Activated naive CD4-positive, alpha-beta T cell (primary cell): ENCODE measurements around the gene DRAM1.

Experiments used
- DNase-seq, 4 experiments: peaks; one replicate each; lab custom pipeline; 2025; lab: John Stamatoyannopoulos, UW

DRAM1 gene

DNA sequence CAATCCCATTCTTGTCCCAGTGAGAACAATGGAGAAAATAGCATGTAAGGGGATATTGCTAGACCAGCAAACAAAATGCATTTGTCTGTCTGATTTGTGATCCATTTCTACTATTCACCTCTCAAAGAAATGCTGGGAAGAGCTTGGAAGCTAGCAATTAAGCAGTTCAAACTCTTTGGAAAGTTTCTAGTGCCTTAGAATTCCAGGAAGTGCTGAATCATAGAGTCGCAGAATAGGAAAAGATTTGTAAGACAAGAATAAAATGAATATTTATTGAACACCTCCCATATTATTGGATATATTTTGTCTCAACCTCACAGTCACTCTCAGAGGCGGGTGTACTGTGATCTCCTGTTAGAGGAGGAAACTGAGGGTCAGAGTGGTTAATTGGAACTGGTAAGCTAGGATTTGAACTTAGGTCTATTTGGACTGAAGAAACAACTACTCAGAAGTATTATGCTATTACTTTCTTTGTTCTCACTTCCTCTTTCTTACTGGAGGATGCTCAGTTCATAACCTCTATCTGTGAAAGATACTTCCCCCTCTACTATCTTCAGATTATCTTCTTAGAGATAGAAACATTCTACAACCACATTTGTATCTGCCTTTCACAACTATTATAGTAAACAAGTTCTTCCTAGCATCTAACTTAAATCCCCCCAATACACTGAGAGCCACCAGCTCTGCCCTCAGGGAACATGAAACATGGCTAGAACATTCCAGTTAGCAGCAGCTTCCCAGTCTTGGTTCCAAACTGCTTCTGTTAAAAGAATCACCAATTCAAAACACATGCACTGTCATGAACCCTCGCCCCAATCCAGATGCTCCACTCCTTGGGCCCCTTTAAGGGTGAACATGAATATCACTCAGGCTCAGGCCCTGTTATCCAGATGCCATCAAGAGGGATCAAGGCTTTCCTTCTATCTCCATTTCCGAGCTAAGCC lies 64.2 kb downstream of the DRAM1 start:
- DNase-seq, result no peak

DNA sequence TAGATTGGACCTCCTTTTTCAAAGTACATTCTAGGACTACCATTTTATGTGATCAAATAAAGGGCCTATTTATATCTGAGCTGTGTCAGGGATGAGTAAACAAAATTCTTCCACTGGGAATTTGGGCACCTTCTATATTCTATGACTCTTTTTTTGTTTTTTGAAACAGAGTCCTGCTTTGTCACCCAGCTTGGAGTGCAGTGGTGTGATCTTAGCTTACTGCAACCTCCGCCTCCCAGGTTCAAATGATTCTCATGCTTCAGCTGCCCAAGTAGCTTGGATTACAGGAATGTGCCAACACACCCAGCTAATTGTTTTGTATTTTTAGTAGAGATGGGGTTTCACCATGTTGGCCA lies 64.8 kb downstream of the DRAM1 start:
- no peak for DNase-seq

DNA sequence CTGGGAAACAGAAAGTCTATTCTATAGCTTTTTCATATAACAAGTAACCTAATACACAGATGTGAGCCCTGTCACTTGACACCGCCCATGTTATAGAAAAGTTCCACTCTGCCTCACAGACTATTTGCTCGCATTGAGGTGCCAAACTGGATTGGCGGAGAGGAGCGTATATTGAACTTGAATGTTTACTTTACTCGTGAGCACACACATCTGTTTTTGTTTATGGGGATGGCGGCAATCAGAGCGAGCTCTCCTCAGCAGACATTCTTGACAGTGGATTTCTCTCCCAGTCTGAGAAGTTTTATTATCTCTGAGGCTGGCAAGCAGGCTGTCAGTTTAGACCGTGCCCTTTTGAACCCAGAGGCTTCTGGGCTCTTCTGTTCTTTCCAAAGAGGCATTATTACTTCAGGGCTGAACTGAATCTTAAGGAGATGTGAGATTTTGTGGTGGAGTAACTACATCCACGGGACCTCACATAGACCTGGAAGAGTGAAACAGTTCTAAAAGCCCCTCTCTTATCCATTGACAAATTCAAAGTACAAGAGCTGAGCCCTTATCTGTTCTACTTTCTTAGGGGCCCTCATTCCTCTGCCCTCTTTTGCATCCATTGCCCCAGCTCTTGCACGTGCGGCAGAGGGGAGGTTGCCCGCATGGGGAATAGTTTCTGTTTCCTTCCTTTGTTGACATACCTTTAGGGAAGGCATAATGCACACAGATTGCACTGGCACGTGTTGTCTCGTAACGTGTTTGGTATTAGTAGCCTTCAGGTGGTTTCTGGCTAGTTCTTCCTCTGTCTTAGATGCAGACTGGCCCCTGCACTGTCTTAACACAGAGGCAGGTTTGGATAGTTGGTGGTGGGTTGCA lies 68.2 kb downstream of the DRAM1 start:
- no peak for DNase-seq

DNA sequence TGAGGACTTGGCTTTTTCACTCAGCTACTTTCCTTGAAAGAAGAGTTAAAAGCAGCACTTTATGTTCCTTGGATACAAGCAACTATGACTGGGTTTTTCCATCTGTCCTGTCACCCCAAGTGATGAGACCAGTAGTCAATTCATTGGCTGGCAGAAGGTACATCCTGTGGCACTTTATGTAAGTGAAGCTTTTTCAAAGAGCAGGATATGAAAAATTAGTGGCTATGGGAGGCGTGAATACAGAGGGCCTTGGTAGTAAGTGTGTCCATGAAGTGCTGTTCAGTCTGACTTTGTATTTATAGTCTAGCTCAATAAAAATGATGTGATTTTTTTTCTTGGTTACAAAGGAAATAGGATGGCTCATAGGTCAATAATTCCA lies 68.8 kb downstream of the DRAM1 start:
- DNase-seq, result no peak

DNA sequence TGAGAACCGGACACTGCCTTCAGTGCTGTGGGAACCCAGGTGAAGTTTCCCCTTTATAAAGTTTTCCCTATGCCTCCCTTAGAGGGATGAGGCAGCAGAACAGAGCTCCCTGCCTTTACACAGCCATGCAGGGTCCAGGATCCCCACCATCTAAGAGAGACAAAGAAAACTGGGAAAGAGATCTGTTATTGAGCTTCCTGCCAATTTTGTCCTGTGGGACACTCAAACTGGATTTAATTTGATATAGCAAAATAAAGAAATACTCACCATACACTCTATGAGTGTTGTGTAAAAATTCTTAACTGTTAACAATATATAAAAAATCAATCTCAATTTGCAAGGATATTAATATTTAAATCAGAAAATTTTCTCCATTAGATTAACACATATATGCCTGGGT lies 69.9 kb downstream of the DRAM1 start:
- DNase-seq, result no peak

DNA sequence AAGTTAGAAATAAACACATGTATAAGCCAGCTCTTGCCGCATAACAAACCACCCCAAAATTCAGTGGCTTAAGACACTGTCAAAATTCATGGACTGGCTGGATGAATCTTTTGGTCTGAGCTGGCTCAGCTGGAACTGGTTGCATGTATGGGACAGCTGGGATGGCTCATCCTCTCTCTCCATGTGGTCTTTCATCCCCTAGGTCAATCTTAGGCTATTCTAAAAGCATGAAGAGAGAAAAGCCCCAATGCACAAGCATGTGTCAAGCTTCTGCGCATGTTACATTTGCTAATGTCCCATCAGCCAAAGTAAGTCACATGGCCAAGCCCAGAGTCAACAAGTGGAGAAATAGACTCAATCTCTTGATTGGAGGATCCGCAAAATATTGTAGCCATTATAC lies 71.0 kb downstream of the DRAM1 start:
- DNase-seq, result no peak

- DNase-seq, result no peak
These were observed 73.8 kb downstream of the DRAM1 start for GRCh38 chr12:101951002-101951670.

DNA sequence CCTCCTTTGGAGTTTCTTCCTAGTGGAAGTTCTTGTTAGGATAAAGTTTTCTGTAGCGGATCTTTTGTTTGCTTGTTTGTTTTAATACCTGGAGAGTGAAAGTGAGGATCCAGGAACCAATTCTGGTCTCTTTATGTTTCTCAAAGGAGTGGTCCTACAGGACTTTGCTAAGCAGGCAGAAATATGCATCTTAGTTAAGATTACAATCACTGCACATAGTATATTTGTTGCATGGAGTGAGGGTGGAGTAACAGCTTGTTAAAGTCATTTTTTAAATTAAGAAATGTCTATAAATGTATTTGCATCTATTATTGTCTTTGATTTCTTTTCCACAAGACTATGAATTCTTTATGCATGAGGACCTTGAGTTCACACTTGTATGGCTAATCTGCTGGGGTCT lies 76.7 kb downstream of the DRAM1 start:
- no peak for DNase-seq

GRCh38 chr12:101954676-101955075 lies 77.3 kb downstream of the DRAM1 start:
- DNase-seq, result no peak

DNA sequence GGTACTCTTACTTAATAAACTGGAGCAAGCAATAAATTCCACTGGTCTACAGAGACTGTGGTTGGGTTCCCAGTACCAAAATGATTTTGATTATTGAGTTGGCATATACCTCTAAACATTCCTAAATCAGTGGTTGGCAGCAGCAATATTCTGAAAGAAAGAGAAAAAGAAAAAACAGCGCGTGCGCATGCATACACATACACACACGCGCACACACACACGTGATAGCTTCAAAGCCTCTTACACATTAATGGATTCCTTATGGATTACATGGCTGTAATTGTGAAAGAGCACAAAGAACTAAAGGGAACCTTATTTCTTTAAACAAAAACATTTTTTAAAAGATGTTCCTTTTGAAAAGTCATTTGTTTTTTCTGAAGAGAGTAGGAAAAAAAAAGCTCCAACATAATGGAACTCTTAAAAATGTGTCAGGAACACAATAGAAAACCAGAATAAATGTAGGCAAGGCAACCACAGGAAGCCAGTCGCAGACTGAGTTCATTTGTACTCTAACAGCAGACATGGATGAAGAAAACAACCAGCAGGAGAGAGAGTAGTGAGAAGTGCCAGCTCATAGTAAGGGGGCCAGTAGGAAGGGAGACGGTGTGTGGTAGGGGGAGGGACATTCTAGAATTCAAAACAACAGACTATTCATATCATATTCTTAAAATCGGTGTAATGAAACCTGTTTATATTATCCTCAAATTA lies 80.0 kb downstream of the DRAM1 start:
- DNase-seq, result no peak

- DNase-seq, result no peak
These were observed 82.2 kb downstream of the DRAM1 start for GRCh38 chr12:101959607-101960006.

DNA sequence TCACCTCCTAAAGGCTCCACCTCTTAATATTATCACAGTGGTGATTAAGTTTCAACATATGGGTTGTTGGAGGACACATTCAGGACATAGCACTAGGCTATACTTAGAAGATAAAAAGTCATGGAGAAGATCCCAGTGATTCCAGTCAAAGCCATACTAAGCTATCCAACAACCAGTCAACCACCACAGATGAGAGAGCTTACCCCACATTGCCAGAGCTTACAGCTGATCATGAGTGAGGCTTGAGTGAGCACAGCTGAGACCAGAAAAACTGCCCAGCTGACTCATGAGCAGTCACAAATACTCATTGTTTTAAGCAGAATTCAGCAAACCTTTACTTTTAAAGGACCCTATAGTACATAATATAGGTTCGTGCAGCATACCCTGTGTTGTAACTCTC lies 85.1 kb downstream of the DRAM1 start:
- DNase-seq, result no peak

DNA sequence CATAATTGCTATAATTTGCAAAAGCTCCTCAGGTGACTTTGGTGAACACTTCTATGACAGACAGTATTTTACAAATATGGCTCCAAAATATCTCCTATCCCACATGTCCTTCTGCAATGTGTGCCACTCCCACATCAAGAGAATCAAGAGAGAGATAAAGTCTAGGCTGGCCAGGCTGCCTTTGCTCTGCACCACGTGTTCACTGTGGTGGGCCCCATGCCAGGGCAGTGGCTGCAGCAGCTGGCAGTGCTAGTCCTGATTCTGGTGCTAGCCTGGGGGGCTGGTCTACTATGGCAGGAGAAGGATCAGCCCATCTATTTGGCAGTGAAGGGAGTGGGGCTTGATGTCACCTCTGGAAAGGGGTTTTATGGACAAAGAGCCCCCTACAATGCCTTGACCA lies 86.3 kb downstream of the DRAM1 start:
- no peak for DNase-seq

DNA sequence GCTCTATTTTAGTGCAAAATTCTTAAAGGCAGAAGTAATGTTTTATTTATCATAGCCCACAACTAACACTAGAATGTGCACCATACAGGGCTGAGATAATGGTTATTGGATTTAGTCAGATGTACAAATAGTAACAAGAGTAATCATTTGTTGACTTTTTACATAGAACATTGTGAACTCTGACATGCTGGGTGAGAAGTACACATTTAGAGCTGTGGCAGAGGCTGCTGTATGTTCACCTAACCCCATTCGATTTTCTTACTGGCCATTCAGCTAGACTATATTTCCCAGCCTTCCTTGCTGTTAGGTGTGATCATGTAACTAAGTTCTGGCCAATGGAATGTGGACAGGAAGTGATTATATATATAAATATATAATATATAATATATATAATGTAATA lies 89.1 kb downstream of the DRAM1 start:
- no peak for DNase-seq

DNA sequence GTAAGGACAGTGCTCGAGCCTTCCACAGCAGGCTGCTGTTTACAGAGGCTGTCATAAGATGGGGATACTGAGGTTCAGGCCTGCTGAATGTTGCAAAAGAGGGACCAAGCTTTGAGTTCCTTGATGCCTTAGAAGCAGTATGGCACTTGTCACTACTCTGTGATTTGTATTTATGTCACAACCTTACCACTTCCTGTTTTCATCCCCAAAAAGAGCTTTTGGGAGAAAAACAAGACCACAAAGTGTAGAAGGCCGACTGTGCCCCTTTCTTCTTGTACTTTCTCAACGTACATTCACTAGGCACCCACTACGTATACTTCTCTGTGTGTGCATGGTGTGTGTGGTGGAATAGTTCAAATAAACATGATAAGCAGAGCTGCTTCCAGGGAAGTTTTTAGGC lies 90.1 kb downstream of the DRAM1 start:
- DNase-seq, result no peak

- no peak for DNase-seq
These were observed 91.4 kb downstream of the DRAM1 start for GRCh38 chr12:101968770-101969169.
